Measurements from ENCODE around the gene FREM1. TPM values are rescaled to one million over a fixed set of nuclear protein-coding genes. Genes with fewer than 3 reads are reported as not detected.
"Not testable (repeated sequence)": the region's sequence is repeated elsewhere in the genome, so short reads cannot be mapped to it uniquely, and the experiment has no call there.

The FREM1 gene
- total RNA-seq, 2 experiments from 2014 or later, result not detected

GRCh38 chr9:14924230-14925219 lies 14.3 kb upstream of the FREM1 start:
- no peak for DNase-seq
- no peak for ATAC-seq
- intact Hi-C loops (cut with micrococcal nuclease), result no loop called here
- no peak overlapping the region for H3K27ac Mint-ChIP-seq
- no peak overlapping the region for H3K4me3 Mint-ChIP-seq
- no peaks in the 10 kb centered on the region for H3K9me3 Mint-ChIP-seq
- no peaks in the 10 kb centered on the region for H3K4me1 Mint-ChIP-seq (ENCODE audit: low read depth)
- H3K27me3 Mint-ChIP-seq, result no peaks in the 10 kb centered on the region
- TF ChIP-seq CTCF (IDR thresholded peaks at IDR 0.05), result no peak
- CTCF ChIA-PET, result no interaction called here
- H3K36me3 Mint-ChIP-seq (ENCODE audit: low read depth), result no peaks in the 10 kb centered on the region
- POLR2A ChIA-PET, result no interaction called here

DNA sequence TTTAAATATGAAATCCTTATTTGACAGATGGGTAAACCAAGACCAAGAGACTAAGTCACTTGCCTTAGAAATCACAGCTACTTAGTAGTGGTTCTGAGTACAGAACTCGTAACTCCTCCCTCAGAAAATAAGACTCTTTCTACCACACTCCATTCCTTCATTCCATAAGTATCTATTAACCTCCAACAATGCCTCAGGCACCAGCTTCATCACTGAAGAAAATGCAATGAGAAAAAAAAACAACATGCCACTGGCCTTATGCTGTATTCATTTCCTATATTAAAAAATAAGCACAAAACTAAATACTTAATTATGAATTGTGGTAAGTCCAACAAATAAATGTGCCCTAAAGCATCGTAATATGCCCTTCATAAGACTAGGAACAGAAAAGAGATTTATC lies 13.5 kb upstream of the FREM1 start:
- Mint-ChIP-seq H3K4me1 (ENCODE audit: low read depth) (no peaks in the 10 kb centered on the region), H3K9me3 (no peaks in the 10 kb centered on the region), H3K4me3 (no peak overlapping the region), H3K36me3 (ENCODE audit: low read depth) (no peaks in the 10 kb centered on the region), H3K27ac (no peak overlapping the region), H3K27me3 (no peaks in the 10 kb centered on the region)
- CTCF ChIA-PET, result no interaction called here
- no peak for ATAC-seq
- intact Hi-C loops (cut with micrococcal nuclease), result no loop called here
- TF ChIP-seq CTCF (IDR thresholded peaks at IDR 0.05), result no peak
- no peak for DNase-seq
- POLR2A ChIA-PET, result no interaction called here

- H3K4me1 Mint-ChIP-seq (ENCODE audit: low read depth); CTCF ChIA-PET; H3K27me3 Mint-ChIP-seq; ATAC-seq; DNase-seq; H3K4me3 Mint-ChIP-seq; H3K27ac Mint-ChIP-seq; H3K36me3 Mint-ChIP-seq (ENCODE audit: low read depth); intact Hi-C loops (cut with micrococcal nuclease); H3K9me3 Mint-ChIP-seq; POLR2A ChIA-PET: not testable (repeated sequence)
Measured at GRCh38 chr9:14920805-14921204, 10.6 kb upstream of the FREM1 start.

DNA sequence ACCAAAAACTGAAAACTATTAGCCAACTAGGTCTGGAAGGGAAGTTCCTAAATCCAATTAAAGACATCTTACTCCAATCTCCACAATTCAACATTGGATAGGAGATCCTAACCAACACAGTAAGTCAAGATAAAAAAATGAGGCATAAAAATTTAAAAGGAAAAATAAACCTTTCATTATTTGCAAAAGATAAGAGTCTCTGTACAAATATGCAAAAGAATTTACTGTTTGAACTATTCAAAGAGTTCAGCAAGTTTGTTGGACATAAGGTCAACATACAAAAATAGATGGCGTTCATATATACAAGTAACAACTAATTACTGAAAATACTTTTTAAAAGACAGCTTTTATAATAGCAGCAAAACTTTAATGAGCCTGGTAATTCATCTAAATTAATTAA lies 3.1 kb upstream of the FREM1 start:
- Mint-ChIP-seq H3K4me1 (ENCODE audit: low read depth) (no peaks in the 10 kb centered on the region), H3K27ac (no peak overlapping the region), H3K27me3 (no peaks in the 10 kb centered on the region), H3K36me3 (ENCODE audit: low read depth) (no peaks in the 10 kb centered on the region), H3K4me3 (no peak overlapping the region), H3K9me3 (no peaks in the 10 kb centered on the region)
- no peak for TF ChIP-seq CTCF (IDR thresholded peaks at IDR 0.05)
- CTCF ChIA-PET, result no interaction called here
- POLR2A ChIA-PET, result no interaction called here
- no peak for DNase-seq
- no peak for ATAC-seq
- intact Hi-C loops (cut with micrococcal nuclease), result no loop called here

GRCh38 chr9:14912859-14913258 lies 2.6 kb upstream of the FREM1 start:
- ATAC-seq (no peak), DNase-seq (no peak)
- no peaks in the 10 kb centered on the region for H3K27me3 Mint-ChIP-seq
- no peak overlapping the region for H3K4me3 Mint-ChIP-seq
- H3K9me3 Mint-ChIP-seq, result no peaks in the 10 kb centered on the region
- no peak overlapping the region for H3K27ac Mint-ChIP-seq
- no peaks in the 10 kb centered on the region for H3K36me3 Mint-ChIP-seq (ENCODE audit: low read depth)
- CTCF ChIA-PET, result no interaction called here
- POLR2A ChIA-PET, result no interaction called here
- no peaks in the 10 kb centered on the region for H3K4me1 Mint-ChIP-seq (ENCODE audit: low read depth)
- no peak for TF ChIP-seq CTCF (IDR thresholded peaks at IDR 0.05)
- intact Hi-C loops (cut with micrococcal nuclease), result no loop called here

All from activated CD8-positive, alpha-beta T cell treated with anti-CD3 and anti-CD28 coated beads for 36 hours (primary cell).